ENCODE data around the gene KLHL6.
A peak's percentile ranks its signal among the peaks of the same experiment; 100 is the strongest.

Gene KLHL6

DNA sequence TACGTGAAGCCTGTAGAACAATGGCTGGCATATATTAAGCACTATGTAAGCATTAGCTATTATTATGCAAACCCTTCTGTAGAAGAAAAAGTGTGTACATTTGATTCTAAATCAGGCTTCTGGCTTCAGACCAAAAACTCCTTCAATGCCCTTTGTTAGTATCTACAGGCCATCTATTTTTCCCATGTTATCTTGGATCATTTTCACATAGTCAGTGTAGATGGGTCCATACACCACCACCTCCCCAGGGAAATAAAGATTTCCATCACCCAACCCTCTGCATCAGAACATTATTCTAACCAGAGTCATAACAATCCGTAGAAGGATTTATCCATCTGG lies 8.0 kb upstream of the KLHL6 start:
- DNase-seq, result no peak

DNA sequence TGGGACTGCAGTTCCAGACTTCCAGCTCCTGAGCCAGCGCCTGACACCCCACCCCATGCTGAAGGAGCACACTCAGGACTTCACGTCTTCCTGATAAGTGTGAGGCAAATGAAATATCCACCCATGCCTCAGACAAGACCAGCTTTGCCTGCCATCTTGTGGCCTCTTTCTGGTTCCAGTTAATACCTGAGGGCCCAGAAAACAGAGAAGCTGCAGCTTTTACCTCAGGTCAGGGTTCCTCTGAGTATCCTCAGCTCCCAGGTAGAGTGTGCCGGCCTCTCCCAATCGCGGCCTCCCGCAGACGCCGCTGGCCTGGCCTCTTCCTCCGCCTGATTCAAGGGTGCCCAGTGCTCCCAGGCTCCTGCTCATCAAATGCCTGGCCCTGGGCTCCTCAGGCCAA lies 5.1 kb upstream of the KLHL6 start:
- DNase-seq, result no peak

DNA sequence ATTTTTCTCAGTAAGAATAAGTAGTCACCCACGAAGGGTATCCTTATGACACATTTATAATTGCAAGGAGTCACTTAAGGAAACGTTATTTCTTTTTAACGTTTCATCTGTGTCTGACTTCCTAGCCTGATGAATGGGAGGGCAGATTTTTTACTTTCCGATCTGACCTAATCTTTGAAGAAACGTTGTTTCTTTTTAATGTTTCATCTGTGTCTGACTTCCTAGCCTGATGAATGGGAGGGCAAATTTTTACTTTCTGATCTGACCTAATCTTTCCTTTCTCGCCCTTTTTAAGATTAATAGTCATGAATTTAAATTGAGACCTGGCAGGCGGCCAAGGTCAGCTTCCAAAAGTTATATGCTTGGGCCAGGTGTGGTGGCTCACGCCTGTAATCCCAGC lies 3.0 kb upstream of the KLHL6 start:
- no peak for DNase-seq

DNA sequence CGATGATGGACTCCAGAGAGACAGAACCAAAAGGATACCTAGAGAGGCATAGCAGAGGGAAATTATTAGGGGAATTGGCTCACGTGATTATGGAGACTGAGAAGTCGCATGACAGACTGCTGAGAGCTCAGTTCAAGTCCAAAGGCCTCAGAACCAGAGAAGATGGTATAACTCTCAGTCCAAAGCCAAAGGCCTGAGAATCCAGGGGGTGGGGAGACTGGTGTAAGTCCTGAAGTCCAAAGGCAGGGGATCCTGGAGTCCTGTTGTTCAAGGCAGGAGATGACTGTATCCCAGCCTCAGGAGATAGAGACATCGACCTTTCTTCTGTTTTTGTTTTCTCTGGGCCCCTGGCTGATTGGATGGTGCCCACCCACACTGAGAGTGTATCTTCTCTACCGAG lies 1.2 kb upstream of the KLHL6 start:
- no peak for DNase-seq

DNA sequence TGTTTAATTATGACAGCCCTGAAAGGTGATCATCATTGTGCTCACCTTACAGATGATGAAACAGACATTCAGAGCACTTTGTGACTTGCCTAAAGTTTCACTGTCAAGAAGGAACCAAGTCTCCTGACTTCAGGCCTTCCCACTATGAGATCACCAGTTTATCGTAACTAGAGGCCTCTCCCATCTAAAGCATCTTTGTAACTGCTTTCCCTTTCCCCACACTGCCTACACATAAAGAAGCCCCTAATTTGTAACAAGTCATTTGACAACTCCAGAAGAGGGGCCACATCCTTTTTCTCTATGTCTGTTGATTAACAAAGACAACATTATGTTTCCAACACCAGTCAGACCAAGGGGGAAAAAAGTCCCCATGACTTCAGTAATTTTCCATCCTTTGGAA lies 1.1 kb downstream of the KLHL6 start:
- no peak for DNase-seq

DNA sequence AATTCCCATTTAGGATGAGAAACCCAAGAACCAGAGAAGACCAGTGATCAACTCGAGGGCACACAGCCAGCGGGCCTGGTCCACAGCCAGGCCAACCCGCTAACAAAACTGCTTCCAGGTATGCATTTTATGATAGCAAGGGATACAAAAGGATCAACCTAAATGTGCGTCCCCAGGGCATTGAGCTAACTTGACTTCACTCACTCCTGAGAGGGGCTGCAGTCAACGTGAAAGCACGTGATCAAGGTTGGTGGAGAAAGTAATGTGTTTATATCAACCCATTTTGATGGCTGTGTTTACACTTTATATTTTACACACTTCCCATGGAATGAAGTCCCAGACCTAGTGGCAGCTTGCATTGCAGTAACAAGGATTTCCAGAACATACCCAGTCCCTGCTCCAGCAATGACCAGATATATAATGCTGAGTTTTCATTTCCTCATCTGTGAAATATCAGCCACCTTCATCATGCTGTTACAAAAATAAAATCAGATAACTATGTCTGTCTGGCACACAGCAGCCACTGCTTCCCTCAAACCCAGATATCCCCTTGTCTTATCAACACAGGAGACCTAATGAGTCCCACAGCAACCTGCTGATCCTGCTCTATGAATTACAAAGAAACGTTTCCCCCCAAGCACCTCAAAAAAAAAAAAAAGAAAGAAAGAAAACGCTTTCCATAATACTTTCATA lies 2.0 kb downstream of the KLHL6 start:
- DNase-seq, result no peak

- DNase-seq, result no peak
Observed at GRCh38 chr3:183551930-183552329, 3.6 kb downstream of the KLHL6 start.

- no peak for DNase-seq
Observed at GRCh38 chr3:183548262-183548769, 7.2 kb downstream of the KLHL6 start.

DNA sequence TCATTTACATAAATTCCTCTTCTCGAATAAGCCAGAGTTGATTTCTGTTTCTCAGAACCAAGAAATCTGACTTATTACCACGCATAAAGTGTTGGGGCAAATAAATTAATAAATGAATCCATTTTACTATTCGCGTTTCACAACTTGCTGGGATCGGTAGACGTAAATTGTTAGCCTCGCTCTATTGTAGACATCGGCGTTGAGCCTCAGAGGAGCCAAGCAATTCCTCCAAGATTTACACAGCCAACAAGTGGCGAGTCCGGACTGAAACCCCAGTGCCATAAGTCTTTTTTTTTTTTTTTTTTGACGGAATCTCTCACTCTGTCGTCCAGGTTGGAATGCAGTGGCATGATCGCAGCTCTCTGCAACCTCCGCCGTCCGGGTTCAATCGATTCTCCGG lies 8.9 kb downstream of the KLHL6 start:
- DNase-seq, result no peak

- no peak for DNase-seq
Observed at GRCh38 chr3:183545708-183546107, 9.8 kb downstream of the KLHL6 start.

DNA sequence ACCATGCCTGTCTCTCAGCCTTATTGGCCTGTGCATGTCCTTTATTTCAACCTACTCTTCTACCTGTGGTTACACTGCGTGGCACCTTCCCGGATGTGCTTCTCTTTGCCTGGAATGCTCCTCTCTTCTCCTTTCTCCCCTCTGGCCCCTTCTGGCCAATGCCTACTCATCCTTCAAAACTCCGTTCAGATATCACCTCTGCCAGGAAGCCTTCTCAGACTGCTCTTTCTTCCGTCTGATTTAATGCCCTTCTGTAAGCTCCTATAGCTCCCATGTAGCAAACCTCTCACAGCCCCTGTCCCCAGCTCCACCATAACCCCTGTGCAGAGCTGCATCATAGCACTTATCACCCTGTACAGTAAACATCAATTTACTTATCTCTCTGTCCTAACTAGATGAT lies 13.2 kb downstream of the KLHL6 start:
- no peak for DNase-seq

DNA sequence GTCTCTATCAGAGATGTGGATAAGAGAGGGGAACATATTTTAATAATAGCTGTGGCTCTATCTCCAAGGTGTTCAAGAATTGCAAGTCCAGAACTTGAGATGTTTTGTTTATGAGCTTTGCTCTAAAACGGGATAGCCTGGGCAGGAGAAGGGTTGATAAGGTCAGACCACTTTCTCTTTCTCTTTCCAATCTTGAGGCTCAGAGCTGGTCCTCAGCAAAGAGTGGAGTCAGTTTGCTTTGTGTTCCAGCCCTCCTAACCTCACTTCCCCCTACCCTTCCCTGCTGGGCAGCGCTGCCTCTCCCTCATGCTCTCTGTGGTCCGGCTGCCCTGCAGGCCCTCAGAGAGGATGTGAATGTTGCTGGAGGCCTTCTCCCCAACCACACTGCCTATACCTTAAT lies 13.8 kb downstream of the KLHL6 start:
- no peak for DNase-seq

DNA sequence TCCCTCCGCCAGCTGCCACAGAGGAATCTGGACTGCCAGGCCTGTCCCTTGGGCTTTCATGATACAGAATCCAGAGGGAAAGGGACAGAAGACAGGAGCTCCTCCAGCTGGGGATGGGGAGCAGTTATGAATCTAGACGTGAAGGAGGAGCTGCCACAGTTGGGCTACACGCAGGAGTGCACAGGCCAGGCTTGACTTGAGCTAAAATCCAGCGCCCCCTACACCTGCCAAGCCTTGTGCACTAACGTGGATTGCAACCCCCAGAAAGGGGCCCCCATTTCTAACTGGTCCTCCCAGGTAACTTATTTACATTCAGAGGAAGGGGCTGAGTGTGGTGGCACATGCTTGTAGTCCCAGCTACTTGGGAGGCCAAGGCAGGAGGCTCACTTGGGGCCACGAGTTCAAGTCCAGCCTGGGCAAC lies 14.3 kb downstream of the KLHL6 start:
- no peak for DNase-seq

GRCh38 chr3:183540501-183541234 lies 14.8 kb downstream of the KLHL6 start:
- DNase-seq, result no peak

DNA sequence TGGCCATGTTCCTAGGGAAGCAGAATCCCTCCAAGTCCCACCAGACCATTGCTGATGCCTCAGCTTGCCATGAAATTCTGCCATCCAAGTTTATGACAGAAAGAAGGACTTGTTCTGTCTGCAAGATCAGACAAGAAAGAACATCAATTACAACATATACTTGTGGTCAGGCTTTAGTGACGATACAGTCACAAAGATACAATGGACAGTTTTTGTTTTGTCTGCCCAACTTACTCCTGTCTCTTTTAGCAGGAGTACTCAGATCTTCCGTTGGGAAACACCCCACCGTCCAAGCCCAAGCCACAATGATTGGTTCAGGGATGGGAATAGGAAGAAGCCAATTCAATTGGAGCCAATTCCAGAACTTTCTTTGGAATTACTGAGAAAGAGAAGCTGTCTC lies 15.7 kb downstream of the KLHL6 start:
- DNase-seq, result no peak

DNA sequence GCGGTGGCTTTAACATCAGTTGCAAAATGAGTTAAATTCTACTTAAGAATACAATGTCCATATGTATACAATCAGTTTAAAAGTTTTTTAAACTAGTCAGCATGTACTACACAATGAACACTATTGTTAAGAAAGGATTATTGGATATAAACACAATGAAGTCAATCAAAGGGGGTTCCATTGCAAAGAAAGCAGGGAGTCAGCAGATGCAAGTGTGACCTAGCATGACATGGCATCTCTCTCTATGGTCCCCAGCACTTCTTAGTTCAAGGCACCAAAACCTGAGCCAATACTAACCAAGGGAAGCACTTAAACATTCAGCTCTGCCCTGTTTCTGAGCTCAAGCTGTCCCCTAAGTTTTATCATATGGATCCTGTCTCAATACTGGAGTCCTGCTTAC lies 17.0 kb downstream of the KLHL6 start:
- no peak for DNase-seq

GRCh38 chr3:183537295-183537730 lies 18.2 kb downstream of the KLHL6 start:
- peak; percentile 22 for DNase-seq

DNA sequence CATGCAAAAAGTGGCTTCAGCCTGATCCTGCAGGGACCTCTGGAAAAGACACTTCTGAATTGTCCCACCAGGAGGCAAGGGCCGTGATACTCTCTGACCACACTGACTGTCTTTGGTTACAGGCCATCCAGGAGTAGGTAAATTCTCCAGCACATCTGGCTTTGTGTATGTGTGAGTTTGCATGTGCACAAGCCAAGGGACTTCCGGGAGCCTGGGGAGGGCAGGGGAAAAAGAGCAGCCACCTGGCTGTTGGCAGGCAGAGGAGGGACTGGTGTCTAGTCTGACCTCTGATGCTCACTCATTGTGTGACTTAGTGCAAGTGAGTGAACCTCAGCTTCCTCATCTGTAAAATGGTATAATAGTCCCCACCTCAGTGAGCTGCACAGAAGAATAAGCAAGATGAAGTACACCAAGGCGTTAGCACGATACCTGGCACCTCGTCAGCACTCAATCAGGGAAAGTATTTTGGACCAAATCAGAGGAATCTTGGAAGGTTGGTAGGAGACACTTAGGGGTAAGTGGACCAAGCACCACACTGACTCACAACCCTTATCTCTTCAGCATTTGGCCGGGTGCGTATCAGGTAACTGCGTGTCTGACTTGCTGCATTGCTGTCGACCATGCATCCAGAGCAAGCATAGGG lies 19.1 kb downstream of the KLHL6 start:
- DNase-seq, result no peak

GRCh38 chr3:183534249-183534648 lies 21.3 kb downstream of the KLHL6 start:
- DNase-seq, result no peak

- DNase-seq, result no peak
Observed at GRCh38 chr3:183533412-183534132, 21.9 kb downstream of the KLHL6 start.

DNA sequence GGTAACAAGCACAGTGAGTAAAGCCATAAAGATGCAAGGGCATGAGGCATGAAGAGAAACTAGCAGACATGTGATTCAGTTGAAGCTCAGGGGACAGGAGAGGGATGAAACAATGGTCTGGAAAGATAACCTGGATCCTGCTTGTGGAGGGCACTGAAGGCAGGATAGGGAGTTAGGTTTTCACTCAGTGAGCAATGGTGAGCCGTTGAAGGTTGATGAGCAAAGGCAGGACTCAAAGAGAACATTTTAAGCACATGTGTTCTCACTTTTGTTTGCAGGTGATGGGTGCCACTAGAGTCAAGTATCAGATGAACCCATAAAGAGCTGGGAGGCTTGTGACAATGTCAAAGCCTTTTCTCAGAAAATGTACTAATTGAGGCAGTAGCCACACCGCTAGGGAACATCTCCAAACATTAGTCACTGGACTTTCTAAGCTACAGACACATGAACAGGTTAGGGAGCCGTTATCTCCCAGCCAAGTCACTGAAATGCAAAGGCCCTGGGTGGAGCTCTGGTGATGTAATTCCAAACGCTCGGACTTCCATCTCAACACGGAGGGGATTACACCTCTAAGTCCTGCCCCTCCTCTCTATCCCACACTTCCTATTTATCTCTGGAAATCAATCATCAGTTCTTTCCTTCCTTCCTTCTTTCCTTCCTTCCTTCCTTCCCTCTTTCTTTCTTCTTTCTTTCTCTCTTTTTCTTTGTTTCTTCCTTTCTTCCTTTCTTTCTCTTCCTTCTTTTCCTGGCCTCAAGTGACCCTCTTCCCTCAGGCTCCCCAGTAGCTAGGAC lies 22.7 kb downstream of the KLHL6 start:
- DNase-seq, result no peak

DNA sequence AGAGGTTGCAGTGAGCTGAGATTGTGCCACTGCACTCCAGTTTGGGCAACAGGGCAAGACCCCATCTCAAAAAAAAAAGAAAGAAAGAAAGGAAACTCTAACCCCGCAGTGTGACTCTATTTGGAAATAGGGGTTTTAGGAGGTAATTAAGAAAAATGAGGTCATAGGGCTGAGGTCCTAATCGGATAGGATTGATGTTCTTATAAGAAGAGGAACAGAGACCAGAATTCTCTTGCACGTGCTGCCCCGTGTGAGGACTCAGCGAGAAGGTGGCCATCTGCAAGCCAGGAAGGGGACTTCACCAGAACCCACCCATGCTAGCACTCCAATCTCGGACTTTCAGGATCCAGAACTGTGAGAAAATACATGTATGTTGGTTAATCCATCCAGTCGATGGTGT lies 25.8 kb downstream of the KLHL6 start:
- no peak for DNase-seq

DNA sequence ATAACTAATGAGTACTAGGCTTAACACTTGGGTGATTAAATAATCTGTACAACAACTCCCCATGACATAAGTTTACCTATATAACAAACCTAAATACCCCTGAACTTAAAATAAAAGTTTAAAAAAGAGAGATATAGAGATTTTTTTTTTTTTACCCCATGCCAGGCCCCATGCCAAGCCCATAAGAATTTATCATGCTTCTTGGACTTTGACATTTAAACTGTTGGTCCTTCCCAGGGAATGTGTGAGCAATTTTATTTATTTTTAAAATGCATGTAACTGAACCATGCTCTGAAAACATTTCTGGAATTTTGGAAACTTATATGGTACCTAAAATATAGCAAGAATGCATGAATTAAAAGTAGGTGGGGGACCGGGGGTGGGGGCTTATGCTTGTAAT lies 26.3 kb downstream of the KLHL6 start:
- no peak for DNase-seq
